Hepatocyte (in vitro differentiated cells): ENCODE data around the gene ASB10. TPM values are rescaled to one million over a fixed set of nuclear protein-coding genes. Genes with fewer than 3 reads are reported as not detected.

Source experiments
- DNase-seq: peaks from one replicate; pipeline ENCODE4 v3.0.0-alpha.2; 2016; ENCODE audit warnings: low spot score
- H2AFZ ChIP-seq: fragments of 200-600 bp; sonication (generic); 2 replicates; pipeline ENCODE4 v1.6.0; 2016; ENCODE audit warnings: antibody characterized with exemption, mild to moderate bottlenecking
- H3K27ac ChIP-seq: fragments of 200-600 bp; sonication (generic); 2 replicates; pipeline ENCODE4 v1.5.1; 2016; ENCODE audit warnings: mild to moderate bottlenecking
- H3K27me3 ChIP-seq: fragments of 200-600 bp; sonication (generic); 2 replicates; pipeline ENCODE4 v1.6.1; 2016
- H3K36me3 ChIP-seq: fragments of 200-600 bp; sonication (generic); replicated peaks from 2 replicates; pipeline ENCODE4 v1.5.1; 2016; ENCODE audit warnings: low read depth; ENCODE audit not compliant: insufficient read depth
- H3K4me1 ChIP-seq: fragments of 200-600 bp; sonication (generic); 2 replicates; pipeline ENCODE4 v1.5.1; 2016; ENCODE audit warnings: mild to moderate bottlenecking, moderate library complexity; ENCODE audit not compliant: insufficient read depth
- H3K4me2 ChIP-seq: fragments of 200-600 bp; sonication (generic); 2 replicates; pipeline ENCODE4 v1.6.0; 2016
- H3K4me3 ChIP-seq: fragments of 200-600 bp; sonication (generic); 2 replicates; pipeline ENCODE4 v1.5.1; 2016; ENCODE audit warnings: mild to moderate bottlenecking
- H3K79me2 ChIP-seq: fragments of 200-600 bp; sonication (generic); 2 replicates; pipeline ENCODE4 v1.6.0; 2017; ENCODE audit warnings: mild to moderate bottlenecking
- H3K9me2 ChIP-seq: fragments of 200-600 bp; sonication (generic); replicated peaks from 2 replicates; pipeline ENCODE4 v1.6.0; 2017; ENCODE audit warnings: mild to moderate bottlenecking; ENCODE audit not compliant: insufficient read depth
- H3K9me3 ChIP-seq: fragments of 200-600 bp; sonication (generic); 2 replicates; pipeline ENCODE4 v1.5.1; 2016; ENCODE audit warnings: low read depth, mild to moderate bottlenecking
- H4K20me1 ChIP-seq: fragments of 200-600 bp; sonication (generic); 2 replicates; pipeline ENCODE4 v1.6.0; 2016; ENCODE audit warnings: mild to moderate bottlenecking; ENCODE audit not compliant: insufficient read depth, poor library complexity, severe bottlenecking
- CTCF ChIP-seq: fragments of 200-600 bp; sonication (generic); IDR thresholded peaks from 2 replicates; pipeline ENCODE4 v1.5.1; 2016; ENCODE audit warnings: antibody characterized with exemption, mild to moderate bottlenecking; ENCODE audit not compliant: poor library complexity
- EZH2 ChIP-seq: fragments of 200-600 bp; sonication (generic); IDR thresholded peaks from 2 replicates; pipeline ENCODE4 v1.6.1; 2016; ENCODE audit warnings: antibody characterized with exemption, mild to moderate bottlenecking, borderline replicate concordance
- EZH2phosphoT487 ChIP-seq: fragments of 200-600 bp; sonication (generic); IDR thresholded peaks from one replicate; pipeline ENCODE4 v1.6.1; 2018; ENCODE audit warnings: antibody characterized with exemption, mild to moderate bottlenecking, low read depth, moderate library complexity; ENCODE audit not compliant: unreplicated experiment, severe bottlenecking
- WGBS: methylation state at CpG from one replicate; pipeline ENCODE4 v1.1.6; 2016; ENCODE audit warnings: low lambda C conversion rate; ENCODE audit errors: missing lambda C conversion rate; 5-methylcytosine and 5-hydroxymethylcytosine counted together
- polyA plus RNA-seq: library from polyadenylated mRNA; unstranded; fragments of >200 nt; fragmentation: Nextera tagmentation; extraction: Ambion mirVana; gene quantifications from 2 replicates; pipeline ENCODE4 v1.2.1, GENCODE V29; 2016
- total RNA-seq: library from RNA; depleted of rRNA; stranded (reverse); fragments of >200 nt; gene quantifications from 2 replicates; pipeline ENCODE4 v1.2.3, GENCODE V29; 2014

Gene ASB10
- total and polyA plus RNA-seq, 2 experiments from 2014 or later = not detected

- no peak overlapping the region for H3K27ac ChIP-seq
- no peaks in the 10 kb centered on the region for H3K9me3 ChIP-seq
- no peaks in the 10 kb centered on the region for H3K27me3 ChIP-seq
- peaks cover 6% of the 10 kb centered on the region for H4K20me1 ChIP-seq
- H3K4me1 ChIP-seq = no peaks in the 10 kb centered on the region
- WGBS = 88% methylated on average over 19 of the region's 19 CpGs
- no peak overlapping the region for H3K4me2 ChIP-seq
- TF ChIP-seq EZH2 (no peak), EZH2phosphoT487 (no peak), CTCF (no peak)
- no peaks in the 10 kb centered on the region for H3K79me2 ChIP-seq
- no peak overlapping the region for H3K4me3 ChIP-seq
- H3K36me3 ChIP-seq = no peaks in the 10 kb centered on the region
- DNase-seq = no peak
- no peak overlapping the region for H2AFZ ChIP-seq
- no peaks in the 10 kb centered on the region for H3K9me2 ChIP-seq
These were observed 55.3 kb downstream of the ASB10 start for GRCh38 chr7:151131592-151132293.

DNA sequence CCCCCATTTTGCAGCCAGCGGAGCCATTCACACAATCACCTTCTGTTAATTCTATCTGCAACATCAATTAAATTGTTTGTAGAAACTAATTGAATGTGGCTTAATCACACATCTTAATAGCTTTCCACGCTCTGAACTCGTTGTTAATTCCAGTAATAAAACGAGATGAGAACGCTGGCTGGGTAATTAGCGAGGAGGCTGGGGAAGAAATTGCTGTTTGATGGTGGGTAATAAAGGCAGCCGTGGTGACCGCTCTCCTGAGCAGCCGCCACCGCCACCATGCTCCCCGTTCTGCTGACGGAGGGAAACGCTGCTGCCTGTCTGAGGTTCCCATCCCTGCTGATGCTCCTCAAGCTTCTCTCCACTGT lies 55.8 kb downstream of the ASB10 start:
- no peak overlapping the region for H3K4me3 ChIP-seq
- no peak for DNase-seq
- 88% methylated on average over 13 of the region's 13 CpGs for WGBS
- H3K9me3 ChIP-seq = no peaks in the 10 kb centered on the region
- H3K79me2 ChIP-seq = no peaks in the 10 kb centered on the region
- no peaks in the 10 kb centered on the region for H3K36me3 ChIP-seq
- no peak overlapping the region for H2AFZ ChIP-seq
- peaks cover 11% of the 10 kb centered on the region for H4K20me1 ChIP-seq
- H3K27ac ChIP-seq = no peak overlapping the region
- no peak for TF ChIP-seq EZH2
- TF ChIP-seq EZH2phosphoT487 = no peak
- no peak for TF ChIP-seq CTCF
- H3K27me3 ChIP-seq = no peaks in the 10 kb centered on the region
- no peak overlapping the region for H3K4me2 ChIP-seq
- H3K4me1 ChIP-seq = no peaks in the 10 kb centered on the region
- H3K9me2 ChIP-seq = no peaks in the 10 kb centered on the region

GRCh38 chr7:151130741-151131157 lies 56.3 kb downstream of the ASB10 start:
- Histone ChIP-seq H3K4me2 (no peak overlapping the region), H3K79me2 (no peaks in the 10 kb centered on the region), H3K4me3 (no peak overlapping the region), H3K4me1 (peaks cover under 1% of the 10 kb centered on the region), H3K36me3 (no peaks in the 10 kb centered on the region), H2AFZ (no peak overlapping the region), H3K9me2 (no peaks in the 10 kb centered on the region), H4K20me1 (peaks cover 15% of the 10 kb centered on the region), H3K27ac (no peak overlapping the region), H3K9me3 (no peaks in the 10 kb centered on the region), H3K27me3 (no peaks in the 10 kb centered on the region)
- WGBS = 95% methylated on average over 11 of the region's 17 CpGs
- TF ChIP-seq EZH2phosphoT487 (no peak), CTCF (no peak), EZH2 (no peak)
- DNase-seq = no peak
